NT2/D1 (cell line): Measurements from ENCODE around the gene PRICKLE2.

Experiments
- SUZ12 ChIP-seq: IDR thresholded peaks from 2 replicates; pipeline ENCODE4 v1.6.1; 2011; ENCODE audit not compliant: insufficient read length, insufficient read depth; ENCODE audit errors: extremely low read depth
- YY1 ChIP-seq: IDR thresholded peaks from 2 replicates; pipeline ENCODE4 v1.6.1; 2011; ENCODE audit not compliant: insufficient read length, insufficient read depth
- ZNF274 ChIP-seq: IDR thresholded peaks from 2 replicates; pipeline ENCODE4 v1.6.1; 2011; ENCODE audit warnings: mild to moderate bottlenecking, low read depth, low read length

- TF ChIP-seq ZNF274 (no peak), SUZ12 (no peak), YY1 (no peak)
These were observed at the start of gene PRICKLE2 for GRCh38 chr3:64224826-64225610.
